Endothelial cell of umbilical vein (primary cell): Measurements from ENCODE around the gene DLG5. TPM values are rescaled to one million over a fixed set of nuclear protein-coding genes. Genes with fewer than 3 reads are reported as not detected.

Experiments
- BruUV-seq: library from RNA; stranded (reverse); fragments of 400-500 nt; replicated peaks from 2 replicates; lab custom pipeline; 2021; lab: Mats Ljungman, UMichigan
- CTCF ChIA-PET: fragments of 300-600, 350-600 bp; sonication (Branson Sonifier 250); formaldehyde crosslinking; loops from one replicate; lab custom pipeline; 2021; ENCODE audit warnings: antibody characterized with exemption, inconsistent platforms; lab: Charles Lee
- POLR2A ChIA-PET: fragments of 300-600, 350-600 bp; sonication (Branson Sonifier 250); formaldehyde crosslinking; loops from one replicate; lab custom pipeline; 2021; ENCODE audit warnings: antibody characterized with exemption, inconsistent platforms; lab: Charles Lee
- DNase-seq: peaks from one replicate; pipeline ENCODE4 v3.0.0-alpha.2; 2011; ENCODE audit warnings: low read depth, low spot score
- FAIRE-seq: peaks from 2 replicates; lab custom pipeline; 2011; peaks lifted over from hg19 to GRCh38; lab: Jason Lieb, UNC
- H2AFZ ChIP-seq: 2 replicates; pipeline ENCODE4 v1.6.0; 2012; ENCODE audit warnings: low read depth, low read length, control low read depth, inconsistent platforms
- H3K27ac ChIP-seq: 2 replicates; pipeline ENCODE4 v1.5.1; 2011; ENCODE audit warnings: low read depth, mild to moderate bottlenecking, control low read depth, low read length, moderate library complexity; ENCODE audit not compliant: insufficient read depth
- H3K27me3 ChIP-seq, 2 experiments: 2 replicates each; pipeline versions ENCODE4 v1.6.0 to v1.6.1; 2011; ENCODE audit warnings: low read length in 2 of 2, mixed read lengths in 1 of 2; ENCODE audit not compliant: control insufficient read depth in 2 of 2, insufficient read depth in 2 of 2
- H3K36me3 ChIP-seq, 2 experiments: 2 replicates in 1 of 2; 3 replicates in 1 of 2; pipeline ENCODE4 v1.5.1; 2011; ENCODE audit warnings: low read length in 2 of 2, mild to moderate bottlenecking in 1 of 2, moderate library complexity in 1 of 2; ENCODE audit not compliant: control insufficient read depth in 2 of 2, insufficient read depth in 2 of 2; ENCODE audit errors: extremely low read depth in 1 of 2
- H3K4me1 ChIP-seq: 3 replicates; pipeline ENCODE4 v1.5.1; 2011; ENCODE audit warnings: mild to moderate bottlenecking, low read length; ENCODE audit not compliant: control insufficient read depth, insufficient read depth; ENCODE audit errors: extremely low read depth
- H3K4me2 ChIP-seq: 2 replicates; pipeline ENCODE4 v1.6.1; 2011; ENCODE audit warnings: low read length, control low read depth, mixed read lengths; ENCODE audit not compliant: insufficient read depth
- H3K4me3 ChIP-seq, 3 experiments: fragments of 200-600 bp in 1 of 3; sonication (generic), shearing (Covaris generic) in 1 of 3; replicated peaks in 1 of 3; 2 replicates each; pipeline ENCODE4 v1.5.1; 2011 to 2016; ENCODE audit warnings: control low read depth in 3 of 3, low read length in 3 of 3, mild to moderate bottlenecking in 2 of 3, inconsistent platforms in 1 of 3, low read depth in 1 of 3, moderate library complexity in 1 of 3; ENCODE audit not compliant: insufficient read depth in 1 of 3
- H3K79me2 ChIP-seq: 2 replicates; pipeline ENCODE4 v1.6.0; 2012; ENCODE audit warnings: low read length, inconsistent platforms; ENCODE audit not compliant: control insufficient read depth, insufficient read depth
- H3K9ac ChIP-seq: replicated peaks from 2 replicates; pipeline ENCODE3; 2011; ENCODE audit warnings: low read length, control low read depth; ENCODE audit not compliant: insufficient read depth; ENCODE audit errors: extremely low read depth
- H3K9me1 ChIP-seq: replicated peaks from 3 replicates; pipeline ENCODE4 v1.6.0; 2011; ENCODE audit warnings: mild to moderate bottlenecking, low read length; ENCODE audit not compliant: control insufficient read depth, insufficient read depth; ENCODE audit errors: extremely low read depth
- H3K9me3 ChIP-seq: replicated peaks from 2 replicates; pipeline ENCODE4 v1.5.1; 2012; ENCODE audit warnings: low read length, inconsistent platforms; ENCODE audit not compliant: control insufficient read depth, insufficient read depth
- H4K20me1 ChIP-seq: replicated peaks from 2 replicates; pipeline ENCODE3; 2011; ENCODE audit warnings: mild to moderate bottlenecking, low read length; ENCODE audit not compliant: control insufficient read depth, insufficient read depth; ENCODE audit errors: extremely low read depth
- CTCF ChIP-seq, 2 donors: IDR thresholded peaks; 1 replicate in 1 of 2; 2 replicates in 1 of 2; pipeline ENCODE4 v1.5.1; 2011; ENCODE audit warnings: low read length in 2 of 2, mild to moderate bottlenecking in 2 of 2, moderate library complexity in 2 of 2, control low read depth in 1 of 2, inconsistent platforms in 1 of 2, low read depth in 1 of 2; ENCODE audit not compliant: insufficient read depth in 1 of 2; ENCODE audit errors: extremely low read depth in 1 of 2
- EZH2 ChIP-seq: IDR thresholded peaks from 2 replicates; pipeline ENCODE4 v1.6.1; 2012; ENCODE audit warnings: borderline replicate concordance, low read depth, mild to moderate bottlenecking, moderate library complexity, low read length, inconsistent platforms; ENCODE audit not compliant: severe bottlenecking
- FOS ChIP-seq: IDR thresholded peaks from 2 replicates; pipeline ENCODE4 v1.6.1; 2011; ENCODE audit warnings: mild to moderate bottlenecking, low read length, moderate library complexity, borderline replicate concordance; ENCODE audit not compliant: insufficient read depth
- GATA2 ChIP-seq: IDR thresholded peaks from 2 replicates; pipeline ENCODE4 v1.7.0; 2011; ENCODE audit warnings: low read depth, mild to moderate bottlenecking, moderate library complexity, mixed read lengths, low read length; ENCODE audit not compliant: insufficient read length, insufficient read depth
- JUN ChIP-seq: IDR thresholded peaks from 2 replicates; pipeline ENCODE4 v1.6.1; 2011; ENCODE audit warnings: borderline replicate concordance, low read depth; ENCODE audit not compliant: insufficient read length, insufficient read depth
- MAX ChIP-seq: IDR thresholded peaks from 2 replicates; pipeline ENCODE4 v1.6.1; 2011; ENCODE audit not compliant: insufficient read depth, insufficient read length
- MYC ChIP-seq: IDR thresholded peaks from one replicate; pipeline ENCODE4 v1.6.1; 2011; ENCODE audit warnings: mild to moderate bottlenecking, low read depth, low read length
- POLR2A ChIP-seq: IDR thresholded peaks from 2 replicates; pipeline ENCODE4 v1.6.1; 2012; ENCODE audit warnings: low read depth, mild to moderate bottlenecking, control low read depth, low read length
- POLR2AphosphoS5 ChIP-seq: IDR thresholded peaks from 2 replicates; pipeline ENCODE4 v1.6.1; 2012; ENCODE audit warnings: low read depth, mild to moderate bottlenecking, control low read depth, low read length, moderate library complexity; ENCODE audit not compliant: insufficient read depth
- dilution Hi-C: fragments of 300-500 bp; cut with MboI; formaldehyde crosslinking; loops from one replicate; pipeline ENCODE4 v1.15.0; 2019; ENCODE audit warnings: low sequenced_read_pairs; ENCODE audit not compliant: extremely low pct_ligation_motif_present
- intact Hi-C: fragments of 100-400 bp; cut with micrococcal nuclease; formaldehyde crosslinking; loops from one replicate; pipeline ENCODE4 v1.10.0; 2022
- polyA plus RNA-seq, 4 experiments: library from polyadenylated mRNA; depleted of rRNA in 3 of 4; stranded (reverse) in 3 of 4; unstranded in 1 of 4; fragments of >200 nt; gene quantifications; 2 replicates each; pipeline versions ENCODE4 v1.2.1 to v1.2.3, GENCODE V29; 2011 to 2012; ENCODE audit warnings: missing spikeins in 1 of 4
- total RNA-seq: library from RNA; stranded (reverse); gene quantifications from 2 replicates; pipeline ENCODE4 v1.2.3, GENCODE V29; 2021

Gene DLG5
- total and polyA plus RNA-seq, 2 donors (not counting 3 experiments of a cell fraction or from before 2014, with no cell fraction given) = 12.3 to 24.9 TPM

- peaks cover 24% of the 10 kb centered on the region for H3K4me1 ChIP-seq
- no peaks in the 10 kb centered on the region for H3K9me3 ChIP-seq
- no peak for DNase-seq
- no peak overlapping the region for H3K9ac ChIP-seq
- dilution Hi-C loops = no loop called here
- no peak for TF ChIP-seq JUN
- TF ChIP-seq GATA2 = no peak
- TF ChIP-seq MYC = no peak
- TF ChIP-seq POLR2AphosphoS5 = no peak
- no peak for TF ChIP-seq MAX
- TF ChIP-seq CTCF (IDR thresholded peaks at IDR 0.05; ENCODE audit: extremely low read depth in 1 of 2, insufficient read depth in 1 of 2, low read depth in 1 of 2, low read length in 2 of 2) = no peak
- no peak for TF ChIP-seq POLR2A
- TF ChIP-seq EZH2 = no peak
- TF ChIP-seq FOS = no peak
- H3K27ac ChIP-seq = no peak overlapping the region
- H3K4me2 ChIP-seq = no peak overlapping the region
- BruUV-seq = no TSS peak
- H3K9me1 ChIP-seq = no peaks in the 10 kb centered on the region
- intact Hi-C loops = no loop called here
- H3K4me3 ChIP-seq = no peak overlapping the region
- CTCF ChIA-PET = no interaction called here
- POLR2A ChIA-PET = no interaction called here
- H4K20me1 ChIP-seq = no peaks in the 10 kb centered on the region
- no peaks in the 10 kb centered on the region for H3K79me2 ChIP-seq
- FAIRE-seq = no peak
- no peak overlapping the region for H2AFZ ChIP-seq
- H3K27me3 ChIP-seq = no peaks in the 10 kb centered on the region
- peaks cover 0 to 11% of the 10 kb centered on the region in 2 experiments for H3K36me3 ChIP-seq
Observed at GRCh38 chr10:77840636-77841035, 85.9 kb downstream of the DLG5 start.
